ENCODE measurements around the gene AHDC1.
"Not testable (repeated sequence)": the region's sequence is repeated elsewhere in the genome, so short reads cannot be mapped to it uniquely, and the experiment has no call there.

AHDC1 gene

DNA sequence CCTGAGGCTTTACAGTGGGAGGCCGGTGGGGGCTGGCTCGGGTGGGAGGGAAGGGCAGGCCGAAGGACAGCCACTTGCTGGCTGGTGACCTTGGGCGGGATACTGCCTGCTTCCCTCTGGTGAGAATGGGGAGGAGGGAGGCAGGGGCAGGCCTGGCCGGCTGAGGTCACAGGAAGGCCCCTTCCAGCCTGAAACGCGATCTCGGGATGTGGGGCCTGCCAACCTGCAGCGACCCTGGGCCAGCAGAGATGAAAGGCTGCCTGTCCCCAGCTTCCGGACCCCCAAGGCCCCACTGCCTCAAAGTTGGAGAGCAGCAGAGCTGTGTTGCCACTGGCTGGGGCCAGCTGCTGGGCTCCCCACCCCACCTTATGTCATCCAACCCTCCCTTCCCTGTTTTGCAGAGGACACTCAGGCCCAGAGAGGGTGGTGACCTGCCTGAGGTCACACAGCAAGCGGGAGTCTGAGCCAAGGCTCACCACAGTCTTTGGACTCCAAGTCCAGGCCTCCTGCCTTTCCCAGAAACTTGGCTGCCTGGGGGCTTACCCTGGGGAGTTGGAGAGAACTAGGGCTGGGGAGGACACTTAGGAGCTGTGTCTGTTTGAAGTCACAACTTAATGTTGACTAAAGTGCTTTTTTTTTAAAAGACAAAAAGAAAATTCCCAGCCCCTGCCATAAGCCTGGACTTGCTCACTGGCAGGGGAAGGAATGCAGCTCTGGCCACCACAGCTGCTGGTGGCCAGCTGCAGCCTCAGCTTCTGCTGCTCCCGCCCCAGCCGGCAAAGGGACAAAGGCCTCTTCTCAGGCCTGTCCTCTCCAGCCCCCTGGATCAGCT, 99.1 kb downstream of the AHDC1 start:
- TF ChIP-seq, protein P1, sequence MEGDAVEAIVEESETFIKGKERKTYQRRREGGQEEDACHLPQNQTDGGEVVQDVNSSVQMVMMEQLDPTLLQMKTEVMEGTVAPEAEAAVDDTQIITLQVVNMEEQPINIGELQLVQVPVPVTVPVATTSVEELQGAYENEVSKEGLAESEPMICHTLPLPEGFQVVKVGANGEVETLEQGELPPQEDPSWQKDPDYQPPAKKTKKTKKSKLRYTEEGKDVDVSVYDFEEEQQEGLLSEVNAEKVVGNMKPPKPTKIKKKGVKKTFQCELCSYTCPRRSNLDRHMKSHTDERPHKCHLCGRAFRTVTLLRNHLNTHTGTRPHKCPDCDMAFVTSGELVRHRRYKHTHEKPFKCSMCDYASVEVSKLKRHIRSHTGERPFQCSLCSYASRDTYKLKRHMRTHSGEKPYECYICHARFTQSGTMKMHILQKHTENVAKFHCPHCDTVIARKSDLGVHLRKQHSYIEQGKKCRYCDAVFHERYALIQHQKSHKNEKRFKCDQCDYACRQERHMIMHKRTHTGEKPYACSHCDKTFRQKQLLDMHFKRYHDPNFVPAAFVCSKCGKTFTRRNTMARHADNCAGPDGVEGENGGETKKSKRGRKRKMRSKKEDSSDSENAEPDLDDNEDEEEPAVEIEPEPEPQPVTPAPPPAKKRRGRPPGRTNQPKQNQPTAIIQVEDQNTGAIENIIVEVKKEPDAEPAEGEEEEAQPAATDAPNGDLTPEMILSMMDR (conservative IDR thresholded peaks at IDR 0.05), result no peak
- H3K27ac ChIP-seq, result no peak overlapping the region

DNA sequence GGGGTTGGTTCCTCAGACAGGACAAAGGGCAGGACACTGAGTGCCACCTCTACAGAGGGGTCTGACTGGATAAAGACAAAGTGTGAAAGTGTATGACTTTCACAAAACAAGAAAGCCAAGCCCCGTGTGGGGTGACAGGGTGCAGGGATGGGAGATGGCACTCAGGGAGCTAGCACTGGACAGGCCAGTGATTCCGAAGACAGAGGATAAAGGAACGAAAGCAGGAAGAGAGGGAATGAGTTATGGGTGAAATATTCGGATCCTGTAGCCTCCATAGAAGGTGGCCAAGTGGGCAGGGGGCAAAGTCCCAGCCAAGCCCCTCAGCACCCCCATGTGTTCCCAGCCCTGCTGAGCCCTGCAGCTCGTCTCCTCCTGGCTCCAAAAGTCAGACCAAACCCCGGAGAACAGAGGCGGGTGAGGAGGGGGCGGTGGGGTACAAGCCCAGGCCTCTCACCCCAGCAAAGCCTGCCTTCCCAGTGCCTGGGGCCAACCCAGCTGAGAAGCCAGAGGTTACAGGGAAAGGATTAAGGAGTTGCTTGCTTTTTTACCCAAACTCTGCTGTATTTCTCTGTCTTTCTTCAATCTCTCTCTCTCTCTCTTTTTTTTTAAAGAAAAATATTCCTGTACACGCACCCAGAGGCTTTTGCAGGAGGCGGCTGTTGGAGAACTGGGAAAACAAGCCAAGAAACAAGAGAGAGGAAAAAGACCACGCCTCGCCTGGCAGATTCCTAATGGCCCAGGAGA, 99.9 kb downstream of the AHDC1 start:
- H3K27ac ChIP-seq, result no peak overlapping the region
- TF ChIP-seq, protein P1 (conservative IDR thresholded peaks at IDR 0.05), result no peak

DNA sequence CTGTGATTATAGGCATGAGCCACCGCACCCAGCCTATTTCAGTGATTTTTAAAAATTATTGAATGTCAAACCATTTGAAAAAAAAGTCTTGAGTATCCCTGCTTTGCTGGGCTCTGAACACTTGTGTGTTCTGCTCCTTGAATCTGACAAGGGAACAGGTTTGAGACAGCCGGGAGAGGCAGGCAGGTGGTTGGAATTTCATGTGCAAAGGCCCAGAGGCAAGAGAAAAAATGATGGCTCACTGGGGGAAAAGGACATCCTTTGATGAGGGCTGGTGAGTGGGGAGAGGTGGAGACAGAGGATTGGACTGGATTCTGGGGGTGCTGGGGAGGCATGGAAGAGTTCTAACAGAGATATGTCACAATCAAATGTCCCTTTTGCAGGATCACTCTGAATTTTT, 100.9 kb downstream of the AHDC1 start:
- H3K27ac ChIP-seq, result no peak overlapping the region
- TF ChIP-seq, protein P1 (conservative IDR thresholded peaks at IDR 0.05), result no peak

DNA sequence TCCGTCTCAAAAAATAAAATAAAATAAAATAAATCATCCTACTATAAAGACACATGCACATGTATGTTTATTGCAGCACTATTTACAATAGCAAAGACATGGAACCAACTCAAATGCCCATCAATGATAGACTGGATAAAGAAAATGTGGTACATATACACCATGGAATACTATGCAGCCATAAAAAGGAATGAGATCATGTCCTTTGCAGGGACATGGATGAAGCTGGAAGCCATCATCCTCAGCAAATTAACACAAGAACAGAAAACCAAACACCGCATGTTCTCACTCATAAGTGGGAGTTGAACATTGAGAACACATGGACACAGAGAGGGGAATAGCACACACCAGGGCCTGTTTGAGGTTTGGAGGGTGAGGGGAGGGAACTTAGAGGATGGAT, 102.8 kb downstream of the AHDC1 start:
- not testable (repeated sequence) for H3K27ac ChIP-seq

DNA sequence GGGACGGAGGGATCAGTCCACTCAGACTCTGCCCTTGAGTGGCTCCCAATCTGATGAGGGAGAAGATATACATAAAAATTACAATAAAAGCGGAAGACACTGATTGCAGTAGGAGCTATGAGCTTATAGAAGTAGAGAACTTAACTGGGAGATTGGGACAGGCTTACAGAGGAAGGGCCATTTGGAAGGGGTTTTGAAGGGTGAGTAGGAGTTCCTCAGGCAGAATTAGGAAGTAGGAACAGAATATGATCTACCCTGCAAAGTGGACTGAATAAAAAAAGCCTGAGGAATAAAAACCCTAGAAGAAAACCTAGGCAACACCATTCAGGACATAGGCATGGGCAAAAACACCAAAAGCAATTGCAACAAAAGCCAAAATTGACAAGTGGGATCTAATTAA, 104.8 kb downstream of the AHDC1 start:
- TF ChIP-seq, protein P1 (conservative IDR thresholded peaks at IDR 0.05), result no peak
- H3K27ac ChIP-seq, result no peak overlapping the region

DNA sequence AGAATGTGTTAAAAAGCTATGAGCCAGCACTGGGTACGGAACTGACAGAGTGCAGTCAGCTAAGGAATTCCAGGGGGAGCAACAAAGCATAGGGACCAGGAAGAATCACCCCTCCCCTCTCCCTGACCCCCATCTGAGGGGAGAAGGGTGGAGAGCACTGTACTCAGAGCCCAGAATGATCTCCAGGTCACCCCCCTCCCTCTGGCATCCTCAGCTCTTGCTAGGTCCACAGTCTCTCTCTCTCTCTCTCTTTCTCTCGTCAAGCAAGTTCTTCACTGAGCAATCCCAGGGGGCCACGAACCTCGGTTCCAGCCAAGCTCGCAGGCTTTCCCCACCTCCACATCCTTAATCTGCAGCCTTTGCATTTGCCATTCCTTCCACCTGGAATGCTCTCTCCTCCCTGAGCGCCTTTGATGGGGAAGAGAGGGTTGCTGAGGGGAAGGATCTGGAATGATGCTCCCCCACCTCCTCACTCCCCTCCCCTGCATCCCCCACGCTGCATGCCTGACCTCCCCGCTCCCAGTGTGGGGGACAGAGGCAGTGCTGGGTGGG, 107.3 kb downstream of the AHDC1 start:
- TF ChIP-seq, protein P1 (conservative IDR thresholded peaks at IDR 0.05), result 0 out of 2 replicates have a peak, but pooled peaks have one; percentile 17
- H3K27ac ChIP-seq, result no peak overlapping the region

DNA sequence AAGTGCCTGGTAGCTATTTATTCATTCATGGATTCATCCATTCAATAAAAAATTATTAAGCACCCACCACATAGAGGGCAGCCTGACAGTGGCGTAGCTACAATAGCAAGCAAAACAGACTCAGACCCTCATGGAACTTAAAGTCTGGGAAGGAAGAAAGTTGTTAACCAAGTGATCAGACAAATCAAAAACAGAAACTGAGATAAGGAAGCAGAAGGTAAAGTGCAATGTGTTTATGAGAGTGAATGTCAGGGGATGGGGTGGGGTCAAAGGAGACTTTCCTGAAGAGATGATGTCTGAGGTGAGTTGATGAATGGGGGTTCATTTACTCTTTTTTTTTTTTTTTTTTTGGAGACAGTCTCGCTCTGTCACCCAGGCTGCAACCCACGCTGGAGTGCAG, 111.1 kb downstream of the AHDC1 start:
- no peak overlapping the region for H3K27ac ChIP-seq
- TF ChIP-seq, protein P1 (conservative IDR thresholded peaks at IDR 0.05), result no peak
